VCaP (cell line): ENCODE results near the gene LSM5.

Experiments
- H3K27ac ChIP-seq: fragments of 450-650 bp; 2 replicates; pipeline ENCODE4 v1.5.1; 2017
- CTCF ChIP-seq: fragments of 450-650 bp; conservative IDR thresholded peaks from 2 replicates; pipeline ENCODE4 v1.5.1; 2017; ENCODE audit warnings: mild to moderate bottlenecking, moderate library complexity

Gene LSM5

DNA sequence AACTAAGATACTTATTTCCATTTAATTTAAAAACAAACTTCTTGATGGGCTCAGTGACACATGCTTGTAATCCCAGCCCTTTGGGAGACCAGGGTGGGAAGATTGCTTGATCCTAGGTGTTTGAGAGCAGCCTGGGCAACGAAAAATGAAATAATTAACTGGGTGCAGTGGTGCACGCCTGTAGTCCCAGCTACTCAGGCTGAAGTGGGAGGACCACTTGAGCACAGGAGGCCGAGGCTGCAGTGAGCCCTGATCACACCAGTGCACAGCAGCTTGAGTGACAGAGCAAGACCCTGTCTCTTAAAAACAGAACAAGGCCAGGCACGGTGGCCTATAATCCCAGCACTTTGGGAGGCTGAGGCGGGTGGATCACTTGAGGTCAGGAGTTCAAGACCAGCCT is 42.5 kb upstream of the LSM5 start:
- no peak overlapping the region for H3K27ac ChIP-seq
- no peak for TF ChIP-seq CTCF

DNA sequence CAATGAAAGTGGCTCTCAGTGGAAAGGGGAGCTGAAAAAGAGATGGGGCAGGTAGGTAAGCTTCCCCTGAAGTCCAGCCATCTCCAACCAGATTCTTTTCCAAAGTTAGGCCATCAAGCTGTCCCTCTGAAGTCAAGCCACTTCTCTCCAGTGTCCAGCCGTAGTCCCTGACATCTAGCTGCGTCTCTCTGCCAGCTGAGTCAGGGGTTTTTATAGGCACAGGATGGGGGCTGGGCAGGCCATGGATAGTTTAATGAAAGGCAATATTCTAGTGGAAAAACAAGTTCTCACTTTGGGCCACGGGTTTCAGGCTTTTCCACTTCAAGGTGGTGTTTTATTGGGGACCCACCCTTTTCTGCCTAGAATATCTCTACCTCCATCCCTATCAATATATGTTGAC is 41.9 kb upstream of the LSM5 start:
- TF ChIP-seq CTCF = no peak
- H3K27ac ChIP-seq = no peak overlapping the region

DNA sequence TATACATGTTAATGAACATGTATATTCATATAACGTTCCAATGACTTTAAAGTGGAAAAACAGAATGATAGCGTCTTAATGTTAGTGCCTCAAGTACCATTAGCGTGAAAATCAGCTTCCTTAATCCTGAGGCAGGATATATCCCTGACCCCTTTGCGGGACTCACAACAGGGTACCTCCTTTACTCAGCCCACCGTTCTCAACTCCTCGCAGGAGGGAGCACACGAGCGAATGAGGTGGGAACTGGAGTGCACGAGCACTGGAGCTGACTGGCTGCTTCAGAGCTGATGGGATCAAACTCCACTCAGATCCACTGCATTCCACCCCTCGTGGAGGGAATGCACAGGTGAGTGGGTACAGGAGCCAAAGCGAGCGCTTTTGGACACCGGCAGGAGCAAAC is 41.2 kb upstream of the LSM5 start:
- no peak overlapping the region for H3K27ac ChIP-seq
- no peak for TF ChIP-seq CTCF

GRCh38 chr7:32525839-32526238 is 35.7 kb upstream of the LSM5 start:
- no peak for TF ChIP-seq CTCF
- H3K27ac ChIP-seq = no peak overlapping the region

- no peak overlapping the region for H3K27ac ChIP-seq
- TF ChIP-seq CTCF = no peak
These were observed 34.5 kb upstream of the LSM5 start for GRCh38 chr7:32524631-32525030.

DNA sequence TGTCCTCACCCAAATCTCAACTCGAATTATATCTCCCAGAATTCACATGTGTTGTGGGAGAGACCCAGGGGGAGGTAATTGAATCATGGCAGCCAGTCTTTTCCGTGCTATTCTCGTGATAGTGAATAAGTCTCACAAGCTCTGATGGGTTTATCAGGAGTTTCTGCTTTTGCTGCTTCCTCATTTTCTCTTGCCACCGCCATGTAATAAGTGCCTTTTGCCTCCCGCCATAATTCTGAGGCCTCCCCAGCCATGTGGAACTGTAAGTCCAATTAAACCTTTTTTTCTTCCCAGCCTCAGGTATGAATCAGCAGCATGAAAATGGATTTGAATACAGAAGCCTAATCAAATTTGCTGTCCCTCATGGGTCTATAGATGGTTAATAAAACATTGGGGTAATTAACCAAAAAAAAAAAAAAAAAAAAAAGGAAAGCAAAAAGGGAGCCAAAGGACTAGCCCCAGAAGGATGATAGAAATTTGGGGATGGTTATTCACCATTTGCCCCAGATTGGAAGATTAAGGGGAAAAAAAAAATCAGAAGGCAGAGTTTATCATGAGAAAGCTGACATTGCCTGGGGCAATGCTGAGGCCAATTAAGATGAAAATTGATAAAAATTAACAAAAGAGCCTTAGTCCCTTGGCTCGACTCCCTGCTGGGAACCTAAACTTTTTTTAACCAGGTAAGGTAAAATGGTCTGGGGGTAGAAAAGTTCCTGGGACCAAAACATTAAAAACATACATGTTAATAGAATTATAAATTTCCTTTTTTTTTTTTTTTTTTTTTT is 32.8 kb upstream of the LSM5 start:
- H3K27ac ChIP-seq = no peak overlapping the region
- no peak for TF ChIP-seq CTCF

- TF ChIP-seq CTCF = no peak
- H3K27ac ChIP-seq = no peak overlapping the region
These were observed 29.6 kb upstream of the LSM5 start for GRCh38 chr7:32519763-32520162.
